ENCODE data around the gene ULK4. TPM values are rescaled to one million over a fixed set of nuclear protein-coding genes. Genes with fewer than 3 reads are reported as not detected.
"Not testable (repeated sequence)": the region's sequence is repeated elsewhere in the genome, so short reads cannot be mapped to it uniquely, and the experiment has no call there.

The ULK4 gene
- polyA plus RNA-seq, 1 of the 3 experiments (the other 2 are of a cell fraction): 6.2 TPM

GRCh38 chr3:41881233-41881821 lies 80.6 kb downstream of the ULK4 start (continued):
- TF ChIP-seq ZBTB33 (IDR thresholded peaks at IDR 0.05; ENCODE audit: borderline replicate concordance, low read depth) (no peak), SMC3 (IDR thresholded peaks at IDR 0.05; ENCODE audit: low read depth, low read length) (peak; percentile 59), ELF1 (IDR thresholded peaks at IDR 0.05) (no peak), TEAD4 (IDR thresholded peaks at IDR 0.05; ENCODE audit: borderline replicate concordance, insufficient read depth) (no peak), RXRA (IDR thresholded peaks at IDR 0.05; ENCODE audit: borderline replicate concordance, low read depth) (no peak), RCOR1 (IDR thresholded peaks at IDR 0.05; ENCODE audit: low read length) (no peak), MAX (IDR thresholded peaks at IDR 0.05; ENCODE audit: low read depth) (no peak), NRF1 (IDR thresholded peaks at IDR 0.05; ENCODE audit: low read depth, low read length) (no peak)

- ChIA-PET POLR2A (no interaction called here), CTCF (interaction anchor here (1.0 to 13.5 kb wide), 5 partner anchors 164 to 1302 kb away, joined by 3 to 136 read pairs (median 4); no protein-coding TSS in a partner anchor)
- no peak for DNase-seq
- WGBS (ENCODE audit: low lambda C conversion rate): 79% methylated on average over 2 of the region's 2 CpGs
- no peak overlapping the region for H3K4me3 ChIP-seq (ENCODE audit: low read depth in 2 of 2, low read length in 1 of 2)
- no peaks in the 10 kb centered on the region for H3K79me2 ChIP-seq (ENCODE audit: insufficient read depth)
- H3K9ac ChIP-seq: no peak overlapping the region
- H2AFZ ChIP-seq (ENCODE audit: low read depth): no peak overlapping the region
- H4K20me1 ChIP-seq (ENCODE audit: insufficient read depth): no peaks in the 10 kb centered on the region
- H3F3A ChIP-seq (replicated peaks; ENCODE audit: insufficient read depth): no peaks in the 10 kb centered on the region
- no peaks in the 10 kb centered on the region for H3K27me3 ChIP-seq (ENCODE audit: insufficient read depth)
- no peaks in the 10 kb centered on the region for H3K4me1 ChIP-seq (ENCODE audit: control insufficient read depth in 1 of 2, insufficient read depth in 2 of 2, low read depth in 1 of 2, low read length in 1 of 2)
- no peaks in the 10 kb centered on the region for H3K9me3 ChIP-seq
- H3K27ac ChIP-seq (ENCODE audit: low read depth in 2 of 2, low read length in 1 of 2): no peak overlapping the region
- no peaks in the 10 kb centered on the region for H3K9me2 ChIP-seq
- peaks cover 0 to 2% of the 10 kb centered on the region in 2 experiments for H3K36me3 ChIP-seq (replicated peaks in 1 of 2; ENCODE audit: control insufficient read depth in 1 of 2, insufficient read depth in 2 of 2, low read length in 1 of 2)
- no peak for TF ChIP-seq RFX5 (IDR thresholded peaks at IDR 0.05; ENCODE audit: low read length)
- H3K4me2 ChIP-seq: no peak overlapping the region
Measured at GRCh38 chr3:41880387-41880786, 81.5 kb downstream of the ULK4 start.

- CTCF ChIA-PET: interaction anchor here (13.5 kb wide), 1 partner anchor 1295 kb away, joined by 136 read pairs; no protein-coding TSS in a partner anchor
- H3K9me2 ChIP-seq; POLR2A ChIA-PET; H3K4me2 ChIP-seq; H3K4me1 ChIP-seq (ENCODE audit: control insufficient read depth in 1 of 2, insufficient read depth in 2 of 2, low read depth in 1 of 2, low read length in 1 of 2); H2AFZ ChIP-seq (ENCODE audit: low read depth); H3K79me2 ChIP-seq (ENCODE audit: insufficient read depth); H3K4me3 ChIP-seq (ENCODE audit: low read depth in 2 of 2, low read length in 1 of 2); H3K9ac ChIP-seq; H3K27me3 ChIP-seq (ENCODE audit: insufficient read depth); H3K9me3 ChIP-seq; H3K27ac ChIP-seq (ENCODE audit: low read depth in 2 of 2, low read length in 1 of 2); DNase-seq; H3K36me3 ChIP-seq (replicated peaks in 1 of 2; ENCODE audit: control insufficient read depth in 1 of 2, insufficient read depth in 2 of 2, low read length in 1 of 2); H3F3A ChIP-seq (replicated peaks; ENCODE audit: insufficient read depth); H4K20me1 ChIP-seq (ENCODE audit: insufficient read depth): not testable (repeated sequence)
- WGBS (ENCODE audit: low lambda C conversion rate): 97% methylated on average over 9 of the region's 9 CpGs
Measured at GRCh38 chr3:41877741-41878140, 84.2 kb downstream of the ULK4 start.
